ENCODE data around the gene PAXX.

Gene PAXX

DNA sequence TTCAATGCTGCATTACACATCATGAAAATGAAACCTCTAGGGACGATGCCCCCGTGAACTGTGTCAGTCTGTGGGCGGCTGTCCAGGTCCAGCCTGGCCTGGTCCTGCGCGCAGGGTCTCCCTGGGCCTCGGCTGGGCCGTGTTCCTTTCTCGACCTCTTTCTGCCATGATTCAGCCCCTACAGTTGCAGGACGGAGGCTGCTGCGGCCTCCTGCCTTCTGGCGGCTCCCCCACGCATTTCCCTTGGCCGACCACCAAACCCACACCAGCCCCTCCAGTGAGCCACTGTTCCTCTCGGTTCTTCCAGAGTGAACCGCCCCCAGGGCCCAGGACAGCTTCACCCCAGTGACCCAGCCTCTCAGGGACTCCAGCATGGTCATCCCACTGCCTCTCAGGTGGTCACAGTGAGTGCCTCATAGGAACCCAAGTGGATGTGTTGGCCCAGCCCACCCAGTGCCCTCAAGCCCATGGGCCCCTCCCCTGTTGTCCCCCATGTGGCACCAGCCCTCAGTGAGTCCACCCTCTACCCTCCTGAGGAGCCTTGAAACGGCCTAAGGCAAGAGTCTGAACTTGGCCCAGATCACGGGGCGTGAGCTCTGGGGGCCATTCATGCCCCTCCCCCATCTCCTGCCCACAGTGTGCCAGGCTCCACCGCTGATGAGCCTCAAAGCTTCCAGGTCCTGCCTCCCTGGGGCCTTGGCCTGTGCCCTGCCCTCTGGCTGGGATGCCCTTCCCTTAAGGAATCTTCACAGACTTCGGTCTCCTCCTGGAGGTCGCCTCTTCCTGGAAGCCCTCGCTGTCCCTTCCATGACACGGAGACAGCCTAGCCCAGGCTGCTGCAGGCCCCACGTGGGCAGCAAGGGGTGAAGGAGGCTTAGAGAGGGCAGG, 14.1 kb downstream of the PAXX start:
- DNase-seq, result no peak

DNA sequence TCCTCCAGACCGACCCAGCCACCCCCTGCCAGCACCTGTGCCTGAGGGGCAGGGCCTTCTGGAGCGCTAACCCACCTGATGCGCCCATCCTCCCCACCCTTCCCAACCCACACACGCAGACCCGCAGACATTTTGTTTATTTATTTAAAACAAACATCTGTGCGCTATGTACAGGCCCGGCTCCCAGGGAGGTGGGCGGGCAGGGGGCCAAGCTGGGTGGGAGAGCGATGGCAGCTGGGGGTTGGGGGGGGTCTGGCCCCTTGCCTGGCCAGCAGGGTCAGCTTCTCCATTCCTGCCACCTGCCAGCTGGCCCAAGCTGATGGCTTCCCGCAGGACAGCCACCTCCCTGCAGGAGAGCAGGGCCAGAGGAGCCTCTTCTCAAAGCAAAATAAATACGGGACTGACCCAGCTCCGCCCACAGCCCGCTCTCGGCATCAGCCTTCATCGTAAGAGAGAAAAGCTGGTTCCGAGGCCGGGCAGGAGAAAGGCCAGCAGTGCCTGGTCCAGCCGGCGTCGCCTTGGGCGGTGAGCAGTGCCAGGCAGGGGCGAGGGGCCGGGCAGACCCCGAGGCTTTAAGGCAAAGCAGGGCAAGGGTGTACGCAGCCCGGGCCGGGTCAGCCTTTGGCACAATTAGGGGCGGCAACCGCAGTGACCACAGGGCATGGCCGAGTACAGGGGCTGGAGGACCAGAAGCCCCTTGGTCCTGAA, 15.0 kb downstream of the PAXX start:
- DNase-seq, result no peak

DNA sequence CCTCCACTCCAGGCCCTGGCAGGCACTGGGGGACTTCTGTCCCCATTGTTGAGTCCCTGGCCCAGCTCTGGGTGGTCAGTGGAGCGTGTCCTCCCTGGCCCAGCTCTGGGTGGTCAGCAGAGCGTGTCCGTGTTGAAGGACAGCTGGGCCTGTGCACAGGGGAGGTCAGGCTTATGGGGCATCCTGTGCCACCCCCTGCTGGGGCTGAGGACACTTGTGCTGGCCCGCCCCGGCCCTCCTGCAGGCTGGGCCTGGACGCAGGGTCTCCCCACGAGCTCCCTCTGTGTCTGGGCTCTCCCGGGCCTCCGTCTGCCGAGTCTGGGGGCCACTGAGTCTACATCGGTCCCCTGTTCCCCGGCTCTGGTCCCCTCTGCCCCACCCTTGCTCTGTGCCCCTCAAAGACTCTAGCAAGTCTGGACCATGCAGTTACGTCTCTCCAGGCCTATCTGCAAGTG, 15.6 kb downstream of the PAXX start:
- DNase-seq, result no peak

DNA sequence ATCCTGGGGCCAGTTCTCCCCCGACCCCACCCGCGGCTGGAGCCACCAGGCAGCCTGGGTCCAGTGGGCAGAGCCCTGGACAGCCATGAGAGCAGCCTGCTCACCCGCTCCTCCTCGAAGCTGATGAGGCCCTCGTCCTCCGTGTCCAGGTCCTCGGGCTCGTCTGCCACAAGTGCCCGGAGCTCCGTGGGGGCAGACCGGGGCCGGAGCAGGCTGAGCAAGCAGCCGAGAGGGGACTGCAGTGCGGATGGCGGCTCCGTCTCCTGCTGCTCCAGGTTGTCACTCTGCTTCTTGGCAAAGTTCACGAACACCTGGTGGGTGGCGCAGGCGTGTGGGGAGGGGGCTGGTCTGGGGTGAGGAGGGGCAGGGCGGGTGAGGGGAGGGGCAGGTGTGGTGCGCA, 16.1 kb downstream of the PAXX start:
- no peak for DNase-seq

DNA sequence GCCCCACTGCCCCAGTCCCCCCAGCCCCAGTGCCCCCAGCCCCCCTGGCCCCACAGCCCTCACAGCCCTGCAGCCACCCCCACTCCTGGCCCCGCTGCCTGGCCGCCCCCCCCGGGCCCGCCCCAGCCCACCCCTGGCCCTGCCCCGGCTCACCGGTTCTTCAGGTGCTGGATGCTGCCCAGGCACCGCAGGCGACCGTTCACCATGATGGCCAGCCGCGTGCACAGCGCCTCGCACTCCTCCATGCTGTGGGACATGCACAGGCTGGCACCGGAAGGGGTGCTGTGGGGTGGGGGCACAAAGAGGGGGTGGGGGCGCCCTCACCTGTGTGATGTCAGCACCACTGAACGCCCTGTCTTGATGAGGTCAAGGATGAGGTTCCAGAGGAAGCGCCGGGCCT, 17.0 kb downstream of the PAXX start:
- no peak for DNase-seq

DNA sequence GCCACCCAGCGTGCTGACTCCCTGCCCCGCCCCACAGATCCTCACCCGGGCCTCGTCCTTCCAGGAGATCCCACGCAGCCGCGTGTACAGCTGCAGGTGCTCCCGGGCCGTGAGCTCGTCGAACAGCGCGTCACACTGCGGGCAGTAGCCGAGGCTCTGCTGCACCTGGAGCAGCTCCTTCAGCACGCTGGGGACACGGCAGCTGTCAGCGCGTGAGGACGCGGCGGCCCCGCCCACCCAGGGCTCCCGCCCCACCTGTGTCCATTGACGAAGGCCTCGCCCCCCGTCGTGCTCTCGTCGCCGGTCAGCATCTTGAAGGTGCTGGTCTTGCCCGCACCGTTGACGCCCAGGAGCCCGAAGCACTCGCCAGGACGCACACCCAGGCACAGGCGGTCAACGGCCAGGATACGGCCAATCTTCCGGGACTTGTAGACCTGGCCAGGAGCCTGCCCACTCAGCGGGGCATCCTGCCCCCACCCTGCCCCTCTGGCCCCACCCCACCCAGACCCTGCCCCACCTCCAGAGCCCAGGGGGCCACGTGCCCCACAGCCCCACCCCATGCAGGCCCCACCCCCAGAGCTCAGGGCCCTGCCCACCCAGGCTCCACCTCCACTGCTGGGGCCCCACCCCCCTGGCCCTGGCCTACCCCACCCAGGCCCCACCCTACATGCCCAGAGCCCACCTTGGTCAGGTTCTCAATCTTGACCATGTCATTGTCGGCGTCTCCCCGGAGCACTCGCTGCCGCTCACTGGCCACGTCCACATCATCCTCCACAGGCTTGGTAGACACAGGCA, 17.9 kb downstream of the PAXX start:
- no peak for DNase-seq

DNA sequence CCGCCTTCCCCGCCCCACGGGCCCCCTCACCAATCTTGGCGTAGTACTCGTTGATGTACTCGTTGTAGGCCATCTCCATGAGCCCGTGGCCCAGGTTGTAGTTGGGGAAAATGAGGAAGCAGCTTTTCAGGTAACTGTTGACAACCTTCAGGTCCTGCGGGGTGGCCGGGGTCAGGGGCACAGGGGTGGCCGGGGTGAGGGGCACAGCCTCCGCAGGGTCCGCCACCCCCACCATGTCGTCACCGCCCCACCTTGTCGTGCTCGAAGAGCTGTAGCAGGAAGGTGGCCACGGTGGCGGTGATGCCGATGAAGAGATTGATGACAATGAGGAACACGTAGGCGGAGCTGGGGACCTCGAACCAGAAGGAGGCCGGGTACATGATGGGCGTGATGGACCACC, 18.9 kb downstream of the PAXX start:
- DNase-seq, result no peak

DNA sequence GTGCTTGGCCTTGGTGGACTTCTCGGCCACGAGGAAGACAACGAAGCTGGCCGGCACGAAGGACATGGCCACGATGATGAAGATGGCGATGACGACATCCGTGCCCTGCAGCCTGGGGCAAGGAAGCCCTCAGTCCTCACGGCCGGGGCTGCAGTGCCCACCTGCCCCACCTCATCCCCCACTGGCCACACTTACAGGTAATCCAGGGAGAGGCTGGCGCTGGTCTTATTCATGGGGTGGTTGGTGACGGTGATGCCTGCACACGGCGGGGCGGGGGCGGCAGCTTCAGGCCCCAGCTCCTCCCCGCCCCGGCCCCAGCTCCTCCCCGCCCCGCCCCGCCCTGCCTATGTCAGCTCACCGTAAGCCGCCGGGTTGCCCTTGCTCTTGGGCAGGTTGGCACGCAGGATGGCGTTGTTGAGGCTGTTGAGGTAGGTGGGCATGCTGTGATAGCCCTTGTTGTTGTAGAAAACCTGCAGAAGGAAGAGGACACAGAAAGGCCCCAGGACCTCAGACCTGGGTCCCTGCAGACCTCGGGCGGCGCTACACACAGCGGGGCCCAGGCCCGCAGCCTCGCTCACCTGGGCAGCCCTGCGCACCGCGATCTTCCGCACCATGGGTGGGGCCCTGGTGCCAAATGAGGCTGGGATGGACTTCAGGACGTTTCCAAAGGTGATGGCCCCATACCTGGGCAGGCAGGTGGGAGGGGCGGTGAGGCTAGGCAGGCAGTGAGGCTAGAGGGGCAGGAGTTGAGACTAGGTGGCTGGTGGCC, 19.9 kb downstream of the PAXX start:
- no peak for DNase-seq

DNA sequence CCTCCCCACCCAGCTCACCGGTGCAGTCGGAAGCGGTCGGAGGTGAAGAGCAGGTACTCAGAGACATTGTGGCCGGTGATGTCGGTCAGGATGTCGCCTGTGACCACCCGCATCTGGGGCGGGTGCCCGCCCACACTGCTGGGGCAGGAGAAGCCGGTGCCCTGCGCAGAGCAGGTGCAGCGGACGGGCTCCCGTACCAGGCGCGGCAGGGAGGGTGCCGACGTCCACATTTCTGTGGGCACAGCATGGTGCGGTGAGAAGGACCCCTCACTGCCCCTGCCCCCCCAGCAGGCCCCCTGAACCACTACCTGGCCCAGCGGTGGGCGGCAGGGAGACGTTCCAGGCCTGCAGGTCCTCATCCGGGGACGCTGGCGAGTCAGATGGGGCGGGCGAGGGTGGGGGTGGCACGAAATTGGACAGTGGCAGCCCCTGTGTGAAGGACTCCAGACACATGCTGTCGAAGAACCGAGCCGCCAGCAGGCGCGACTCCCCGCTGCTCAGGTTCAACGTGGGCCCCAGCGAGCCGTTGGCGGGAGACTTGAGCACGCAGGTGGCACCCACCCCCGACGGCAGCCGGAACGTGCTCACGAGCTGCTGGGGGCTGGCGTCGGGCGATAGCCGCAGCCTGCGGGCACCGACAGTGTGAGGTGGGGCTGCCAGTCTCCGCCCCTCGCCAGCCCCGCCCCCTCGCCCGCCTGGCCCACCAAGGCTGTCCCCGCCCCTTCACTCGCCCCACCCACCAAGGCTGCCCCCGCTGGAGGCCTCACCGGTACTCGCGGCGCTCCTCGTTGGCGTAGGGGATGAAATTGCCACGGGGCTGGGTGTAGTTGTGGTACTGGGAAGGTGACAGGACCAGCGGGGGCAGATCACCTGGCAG, 20.7 kb downstream of the PAXX start:
- no peak for DNase-seq

DNA sequence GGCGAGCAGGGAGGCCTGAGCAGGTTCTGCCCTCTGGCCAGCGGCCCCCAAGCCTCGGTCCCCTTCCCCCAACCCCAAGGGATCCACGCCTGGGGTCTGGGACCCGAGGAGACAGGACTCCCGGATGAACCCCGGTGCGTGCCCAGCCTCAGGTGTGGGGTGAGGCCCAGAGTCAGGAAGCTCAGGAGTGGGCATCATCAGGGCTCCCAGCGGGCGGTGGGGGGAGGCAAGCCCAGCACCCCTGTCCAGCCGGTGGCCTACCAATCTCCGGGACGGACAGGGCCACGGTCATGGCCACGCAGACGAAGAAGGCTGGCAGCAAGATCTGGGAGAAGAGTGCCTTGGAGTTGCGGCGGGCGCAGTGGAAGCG, 21.3 kb downstream of the PAXX start:
- DNase-seq, result no peak

DNA sequence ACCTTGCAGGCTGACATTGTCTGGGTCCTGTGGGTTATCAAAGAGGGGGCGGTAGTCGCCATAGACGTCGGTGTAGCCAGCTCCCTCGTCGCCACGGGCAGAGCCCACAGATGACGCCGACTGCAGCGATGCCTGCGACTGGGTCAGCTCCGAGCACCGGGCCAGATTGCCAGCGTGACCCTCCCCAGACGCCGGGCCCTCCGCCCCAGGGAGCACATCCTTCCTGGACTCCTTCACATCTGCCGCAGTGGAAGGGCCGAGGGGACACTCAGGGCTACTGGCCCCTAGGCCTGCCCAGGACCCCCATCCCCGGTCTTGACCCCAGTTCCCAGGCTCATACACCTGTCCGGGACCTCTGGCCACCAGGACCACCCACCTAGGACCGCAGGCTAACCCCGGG, 21.9 kb downstream of the PAXX start:
- no peak for DNase-seq

DNA sequence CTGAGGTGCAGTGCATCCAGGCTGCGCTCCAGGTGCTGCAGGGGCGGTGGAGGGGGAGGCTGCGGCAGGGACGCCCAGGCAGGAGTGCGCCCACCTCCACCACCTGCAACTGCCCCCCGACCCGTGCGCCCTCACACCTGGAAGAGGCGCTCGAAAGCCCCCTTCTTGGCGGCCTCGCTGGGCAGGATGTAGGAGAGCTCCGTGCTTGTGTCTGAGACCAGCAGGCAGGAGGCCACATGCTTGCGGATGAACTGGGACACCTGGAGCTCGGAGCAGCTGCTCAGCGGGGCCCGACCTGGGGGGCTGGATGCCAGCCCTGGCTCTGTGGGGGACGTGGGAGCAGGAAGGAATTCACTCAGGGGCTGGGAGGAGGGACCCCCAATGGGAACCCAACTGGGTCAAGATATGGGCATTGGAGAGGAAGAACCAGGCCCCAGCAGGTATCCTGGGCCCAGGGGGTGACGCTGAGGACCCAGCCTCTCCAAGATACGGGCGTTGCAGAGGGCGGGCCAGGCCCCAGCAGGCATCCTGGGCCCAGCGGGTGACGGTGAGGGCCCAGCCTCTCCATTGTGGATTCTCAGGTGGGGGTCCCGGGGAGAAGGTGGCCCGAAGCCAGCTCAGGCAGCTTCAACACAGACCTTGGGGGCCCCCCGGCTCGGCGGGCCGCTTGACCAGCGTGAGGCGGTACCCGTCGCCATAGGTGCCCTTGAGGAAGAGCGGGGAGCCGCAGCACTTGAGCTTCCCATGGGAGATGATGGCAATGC, 22.7 kb downstream of the PAXX start:
- no peak for DNase-seq

DNA sequence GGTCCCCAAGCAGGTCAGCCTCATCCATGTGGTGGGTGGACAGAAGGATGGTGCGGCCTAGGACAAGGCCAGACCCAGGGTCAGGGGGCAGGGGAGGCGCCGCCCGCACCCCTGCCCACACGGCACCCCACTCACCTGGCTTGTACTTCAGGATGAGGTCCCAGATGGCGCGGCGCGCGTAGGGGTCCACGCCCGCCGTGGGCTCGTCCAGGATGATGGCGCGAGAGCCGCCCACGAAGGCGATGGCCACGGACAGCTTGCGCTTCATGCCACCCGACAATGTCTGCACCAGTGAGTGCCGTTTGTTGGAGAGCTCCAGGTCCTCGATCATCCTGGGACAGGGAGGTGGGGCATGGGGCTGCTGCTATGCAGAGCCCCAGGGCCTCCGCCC, 23.3 kb downstream of the PAXX start:
- DNase-seq, result no peak

DNA sequence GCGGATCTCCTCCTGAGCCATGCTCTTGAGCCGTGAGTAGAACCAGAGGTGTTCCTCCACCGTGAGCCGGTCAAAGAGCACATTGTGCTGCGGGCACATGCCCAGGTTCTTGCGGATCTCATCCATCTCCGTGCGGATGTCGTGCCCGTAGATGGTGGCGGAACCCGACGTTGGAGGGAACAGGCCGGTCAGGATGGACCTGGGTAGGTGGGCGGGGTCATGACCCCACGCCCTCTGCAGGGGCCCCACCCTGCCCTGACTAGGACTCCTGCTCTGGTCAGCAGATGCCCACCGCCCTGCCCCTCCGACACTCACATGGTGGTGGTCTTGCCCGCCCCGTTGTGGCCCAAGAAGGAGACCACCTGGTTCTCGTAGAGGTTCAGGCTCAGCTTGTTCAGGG, 23.8 kb downstream of the PAXX start:
- DNase-seq, result no peak

DNA sequence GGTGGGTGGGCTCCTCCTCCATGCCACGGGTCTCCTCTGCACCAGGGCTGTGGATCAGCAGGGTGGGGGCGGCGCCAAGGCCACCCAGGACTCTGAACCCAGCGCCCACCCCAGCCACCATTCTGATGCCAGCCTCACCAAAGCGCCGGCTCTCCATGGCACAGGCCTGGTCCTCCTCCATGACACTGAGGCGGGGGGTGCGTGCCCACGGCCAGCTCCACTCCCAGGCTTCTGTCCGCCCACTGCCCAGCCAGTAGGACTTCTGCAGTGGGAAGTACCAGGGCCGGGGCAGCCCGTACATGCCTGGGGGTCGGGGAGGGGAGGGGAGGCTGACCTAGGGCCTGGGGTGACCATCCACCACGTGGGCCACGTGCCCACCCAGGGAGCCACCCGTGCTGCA, 24.2 kb downstream of the PAXX start:
- DNase-seq, result no peak

DNA sequence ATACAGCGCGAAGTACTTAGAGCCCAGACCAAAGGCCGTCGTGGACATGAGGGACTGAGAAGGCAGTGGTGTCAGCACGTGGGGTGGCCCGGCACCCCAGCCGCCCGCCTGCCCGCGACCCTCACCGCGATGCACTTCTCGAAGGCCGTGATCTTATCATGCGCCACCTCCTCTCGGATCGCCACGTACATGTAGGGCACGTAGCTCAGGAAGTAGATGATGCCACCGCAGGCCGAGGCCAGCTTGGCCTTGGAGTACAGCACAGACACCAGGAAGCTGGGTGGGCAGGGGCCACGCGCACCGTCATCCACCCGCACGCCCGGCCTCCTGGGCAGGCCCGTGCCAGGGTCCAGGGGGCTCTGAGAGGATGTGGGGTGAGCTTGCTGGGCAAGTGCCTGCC, 24.8 kb downstream of the PAXX start:
- no peak for DNase-seq

DNA sequence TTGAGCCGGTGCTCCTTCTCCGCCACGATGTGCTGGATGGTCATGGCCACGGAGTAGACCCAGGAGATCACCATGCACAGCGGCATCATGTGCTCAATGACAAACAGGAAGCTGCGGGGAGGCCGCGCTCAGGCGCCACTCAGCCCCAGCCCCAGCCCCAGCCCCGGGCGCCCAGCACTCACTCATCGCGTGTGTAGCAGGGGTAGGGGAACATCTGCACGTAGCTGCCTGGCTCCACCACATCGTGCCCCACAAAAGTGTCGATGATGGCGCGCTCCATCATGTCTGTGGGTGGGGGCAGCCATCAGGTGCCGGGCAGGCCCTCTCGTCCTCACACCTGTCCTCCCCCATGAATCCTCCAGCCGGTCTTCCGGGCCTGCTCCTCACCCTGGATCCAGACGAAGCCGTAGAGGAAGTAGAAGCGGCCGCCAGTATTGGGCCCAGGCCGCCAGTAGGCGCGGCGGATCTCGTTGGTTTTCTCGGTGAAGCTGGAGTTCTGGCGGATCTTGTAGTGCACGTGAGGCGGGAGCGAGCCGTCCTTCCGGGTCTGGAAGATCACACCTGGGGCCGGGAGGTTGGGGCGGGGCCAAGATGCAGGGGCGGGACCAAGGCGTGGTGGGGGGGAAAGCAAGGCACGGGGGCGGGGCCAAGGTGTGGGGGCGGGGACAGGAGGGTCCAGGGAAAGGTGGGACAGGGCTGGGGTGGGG, 25.7 kb downstream of the PAXX start:
- no peak for DNase-seq

DNA sequence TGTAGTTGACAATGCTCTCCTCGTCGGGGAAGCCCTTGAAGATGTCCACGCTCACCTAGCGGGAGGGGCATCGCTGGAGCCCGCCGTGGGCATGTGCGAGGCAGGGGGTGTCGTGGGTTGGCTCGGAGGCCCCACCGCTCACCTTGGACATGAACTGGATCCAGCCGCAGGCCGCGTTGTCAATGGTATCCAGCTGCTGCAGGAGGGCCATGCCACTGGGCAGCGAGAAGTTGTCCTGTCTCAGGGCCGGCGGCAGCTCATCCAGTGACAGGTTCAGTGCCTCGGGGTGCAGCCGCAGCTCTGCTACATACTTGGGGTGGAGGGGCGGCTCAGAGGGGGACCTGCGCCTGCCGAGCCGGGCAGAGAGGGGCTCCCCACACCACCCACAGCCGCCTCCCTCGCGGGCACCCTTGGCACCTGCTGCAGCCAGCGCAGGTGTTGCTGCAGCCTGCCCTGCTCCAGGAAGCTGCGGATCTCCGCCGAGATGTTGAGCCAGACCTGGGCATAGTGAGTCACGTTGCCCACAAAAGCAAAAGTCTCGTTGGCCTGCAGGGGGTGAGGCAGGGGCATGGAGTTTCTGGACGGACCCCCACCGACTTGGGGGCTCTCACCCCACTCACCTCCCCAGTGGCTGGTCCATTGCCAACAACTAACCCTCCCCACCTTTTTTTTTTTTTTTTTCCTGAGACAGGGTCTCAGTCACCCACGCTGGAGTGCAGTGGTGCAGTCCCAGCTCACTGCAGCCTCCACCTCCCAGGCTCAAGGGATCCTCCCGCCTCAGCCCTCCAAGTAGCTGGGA, 26.7 kb downstream of the PAXX start:
- DNase-seq, result no peak

DNA sequence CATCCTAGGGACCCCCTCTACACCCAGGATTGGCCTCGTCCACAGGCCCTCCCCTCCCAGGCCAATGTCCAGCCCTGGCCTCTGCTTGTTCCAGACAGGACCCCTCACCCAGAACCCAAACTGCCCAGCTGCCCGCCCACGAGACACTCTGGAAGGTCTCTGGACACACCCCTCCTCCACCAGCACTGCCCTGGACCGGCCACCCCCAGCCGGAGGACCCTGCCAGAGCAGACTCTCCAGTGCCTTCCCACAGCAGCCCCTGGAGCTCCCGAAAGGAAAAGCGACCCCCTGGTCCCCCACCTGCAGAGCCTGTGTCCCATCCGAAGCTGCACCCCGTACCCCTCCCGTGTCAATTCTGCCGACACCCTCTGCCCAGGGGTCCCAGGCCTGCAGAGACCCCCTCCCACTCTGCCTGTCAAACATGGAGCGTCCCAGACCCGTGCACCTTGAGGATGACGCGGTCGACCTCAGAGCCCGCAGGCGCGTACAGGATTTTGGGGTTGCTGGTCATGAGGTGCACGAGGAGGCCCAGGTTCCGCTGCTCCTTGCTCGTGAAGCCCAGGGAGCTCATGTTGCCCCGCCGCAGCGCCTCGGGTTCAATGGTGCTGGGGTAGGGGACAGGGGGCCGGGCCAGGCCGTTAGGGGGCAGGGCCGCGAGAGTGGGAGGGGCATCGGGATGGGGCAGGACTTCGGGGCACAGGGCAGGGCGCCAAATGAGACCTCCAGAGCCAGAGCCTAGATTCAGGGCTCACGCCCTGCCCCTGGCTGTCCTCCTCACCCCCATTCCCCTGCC, 27.9 kb downstream of the PAXX start:
- DNase-seq, result no peak

All from NCI-H2081 treated with DMSO at 0.1 percent for 48 hours (cell line).